GM04503 (cell line): Measurements from ENCODE around the gene VWA8.
A peak's percentile ranks its signal among the peaks of the same experiment; 100 is the strongest.
"Not testable (repeated sequence)": the region's sequence is repeated elsewhere in the genome, so short reads cannot be mapped to it uniquely, and the experiment has no call there.

Source experiments
- DNase-seq: peaks from one replicate; pipeline ENCODE4 v3.0.0-alpha.2; 2012; ENCODE audit warnings: low read depth

Gene VWA8

DNA sequence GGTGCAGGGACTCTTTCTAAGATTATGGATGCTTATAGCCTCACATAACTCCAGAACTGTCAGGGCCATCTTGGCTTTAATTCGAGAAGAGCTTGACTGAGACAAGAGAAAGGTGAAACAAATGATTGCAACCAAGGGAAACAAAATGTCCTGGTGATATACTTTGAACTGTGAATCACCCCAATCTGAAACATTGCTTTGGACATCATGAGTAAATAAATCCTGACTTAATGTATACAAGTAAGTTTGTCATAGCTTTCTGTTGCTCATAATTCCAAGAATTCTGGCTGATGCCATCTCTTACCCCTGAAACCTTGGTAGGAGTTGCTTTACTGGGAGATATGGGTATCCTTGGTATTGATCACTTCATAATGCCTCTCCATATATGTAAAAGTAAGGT is 5.8 kb upstream of the VWA8 start:
- no peak for DNase-seq

DNA sequence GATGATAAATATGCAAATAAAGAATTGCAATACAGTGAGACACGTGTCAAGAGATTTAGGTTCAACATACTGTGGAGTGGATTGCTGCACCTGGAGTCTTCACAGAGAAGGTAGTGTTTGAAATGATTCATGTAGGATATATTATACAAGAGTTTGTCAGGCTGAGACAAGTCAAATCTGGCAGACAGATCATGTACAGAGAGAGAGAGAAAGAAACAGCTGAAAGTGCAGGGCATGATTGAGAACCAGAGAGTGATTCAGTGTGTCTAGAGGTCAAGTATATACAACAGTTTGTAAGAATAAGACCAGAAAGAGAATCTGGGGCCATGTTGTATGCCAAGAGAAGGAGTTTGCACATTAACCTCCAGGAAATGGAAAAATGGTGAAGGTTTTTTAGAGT is 2.1 kb upstream of the VWA8 start:
- no peak for DNase-seq

DNA sequence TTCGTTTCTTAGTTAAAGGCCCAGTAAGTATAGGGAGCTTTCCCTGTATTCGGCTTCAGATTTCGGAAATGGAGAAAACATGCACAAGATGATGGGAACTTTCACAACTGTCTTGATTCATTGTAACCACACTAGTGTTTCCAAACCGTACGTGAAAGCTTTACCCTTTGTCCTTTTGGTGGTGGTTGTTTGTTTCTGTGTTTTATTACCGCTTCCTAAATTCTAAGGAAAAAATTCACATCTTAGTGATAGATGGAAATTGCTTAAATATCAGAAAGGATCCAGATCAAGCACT is 504 bp upstream of the VWA8 start:
- no peak for DNase-seq

DNA sequence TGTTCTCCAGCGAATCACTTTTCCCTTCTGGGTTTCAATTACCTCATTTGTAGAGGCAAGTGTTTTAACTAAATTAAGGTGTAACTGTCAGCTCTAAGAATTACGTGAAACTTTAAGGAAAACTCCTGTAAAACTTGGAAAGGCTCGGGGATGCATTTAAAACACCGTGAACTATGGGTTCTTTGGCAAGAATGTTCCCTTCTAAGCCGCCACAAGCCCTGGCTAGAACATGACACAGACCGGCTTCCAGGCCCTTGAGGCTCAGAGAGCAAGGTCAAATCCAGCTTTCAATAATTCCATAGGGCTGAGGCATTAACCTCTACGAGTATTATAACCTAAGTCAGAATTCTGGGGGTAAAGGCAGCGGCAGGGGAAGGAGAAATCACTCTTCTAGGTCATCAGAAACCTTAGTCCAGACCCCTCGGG is 685 bp downstream of the VWA8 start:
- no peak for DNase-seq

DNA sequence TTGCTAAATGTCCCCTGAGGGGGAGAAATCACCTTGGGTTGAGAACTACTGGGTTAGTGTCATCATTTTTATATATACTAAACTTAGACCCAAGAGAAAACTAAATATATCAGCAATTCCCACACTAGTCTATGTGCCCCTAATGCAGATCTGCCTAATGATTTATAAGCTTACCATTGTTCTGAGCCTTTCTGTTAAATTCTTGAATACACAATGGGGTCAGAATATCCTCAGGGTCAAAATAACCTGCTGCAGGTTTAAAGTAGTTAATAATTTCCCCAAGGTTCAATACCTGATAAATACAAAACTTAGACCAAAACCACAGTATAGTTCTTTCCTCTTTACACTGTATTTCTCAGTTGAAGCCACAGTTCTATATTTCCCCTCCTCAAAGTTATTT is 4.6 kb downstream of the VWA8 start:
- DNase-seq, result no peak

DNA sequence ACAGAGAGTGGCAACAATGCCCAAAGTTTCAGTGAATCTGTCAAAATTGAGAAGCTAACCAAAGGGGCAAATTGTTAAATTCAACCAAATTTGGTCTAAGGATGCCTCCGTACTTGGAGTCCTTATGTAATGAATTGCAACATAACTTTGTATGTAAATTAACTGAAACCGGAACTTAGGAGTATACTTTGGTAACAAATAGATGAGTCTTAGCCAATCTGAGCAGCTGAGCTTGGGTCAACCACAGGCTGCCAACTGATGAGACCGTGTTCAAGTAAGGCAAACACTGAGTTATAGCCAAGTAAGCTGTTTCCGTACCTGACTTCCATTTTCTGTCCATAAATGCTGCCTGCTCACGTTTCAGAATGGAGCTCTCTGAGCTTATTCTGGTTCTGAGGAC is 5.3 kb downstream of the VWA8 start:
- DNase-seq, result no peak

DNA sequence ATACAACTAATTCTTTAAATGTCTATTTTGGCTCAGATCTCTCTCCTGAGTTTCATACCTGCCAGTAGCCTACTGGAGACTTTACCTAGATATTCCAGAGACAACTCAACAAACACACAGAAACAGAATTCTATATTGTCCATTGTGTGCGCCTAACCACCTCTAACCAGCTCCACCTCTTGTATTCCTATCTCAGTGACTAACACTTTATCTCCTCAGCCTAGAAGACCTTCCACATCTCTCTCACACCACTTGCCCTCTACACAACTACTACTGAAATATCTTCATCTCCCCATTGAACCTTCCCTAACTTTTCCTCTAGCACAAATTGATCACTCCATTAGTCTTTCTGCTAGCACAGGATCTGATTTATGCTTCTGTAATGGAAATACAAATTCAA is 6.7 kb downstream of the VWA8 start:
- no peak for DNase-seq

DNA sequence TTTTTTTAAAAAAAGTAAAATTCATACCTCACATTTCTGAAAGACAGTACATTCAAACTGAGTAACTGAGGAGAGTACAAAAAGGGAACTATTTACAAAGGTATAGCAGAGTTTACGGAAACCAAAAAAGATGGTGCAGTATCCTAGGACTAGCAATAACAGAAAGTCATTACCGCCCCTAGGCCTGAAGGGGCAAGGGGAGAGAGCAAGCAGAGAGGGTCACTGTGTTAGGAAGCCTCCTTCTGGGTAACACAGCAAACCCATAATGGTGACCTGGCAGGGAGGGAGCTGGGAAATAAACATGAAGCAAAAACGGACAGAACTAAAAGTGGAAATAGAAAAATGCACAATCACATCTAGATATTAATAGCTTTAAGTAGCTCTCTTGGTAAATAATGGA is 8.2 kb downstream of the VWA8 start:
- DNase-seq, result no peak

DNA sequence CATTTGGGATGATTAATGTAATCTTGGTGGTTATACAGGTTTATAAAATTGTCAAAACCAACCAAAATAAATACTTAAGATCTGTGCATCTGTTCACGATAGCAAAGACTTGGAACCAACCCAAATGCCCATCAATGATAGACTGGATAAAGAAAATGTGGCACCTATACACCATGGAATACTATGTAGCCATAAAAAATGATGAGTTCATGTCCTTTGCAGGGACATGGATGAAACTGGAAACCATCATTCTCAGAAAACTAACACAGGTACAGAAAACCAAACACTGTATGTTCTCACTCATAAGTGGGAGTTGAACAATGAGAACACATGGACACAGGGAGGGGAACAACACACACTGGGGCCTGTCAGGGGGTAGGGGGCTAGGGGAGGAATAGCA is 11.8 kb downstream of the VWA8 start:
- DNase-seq, result not testable (repeated sequence)

DNA sequence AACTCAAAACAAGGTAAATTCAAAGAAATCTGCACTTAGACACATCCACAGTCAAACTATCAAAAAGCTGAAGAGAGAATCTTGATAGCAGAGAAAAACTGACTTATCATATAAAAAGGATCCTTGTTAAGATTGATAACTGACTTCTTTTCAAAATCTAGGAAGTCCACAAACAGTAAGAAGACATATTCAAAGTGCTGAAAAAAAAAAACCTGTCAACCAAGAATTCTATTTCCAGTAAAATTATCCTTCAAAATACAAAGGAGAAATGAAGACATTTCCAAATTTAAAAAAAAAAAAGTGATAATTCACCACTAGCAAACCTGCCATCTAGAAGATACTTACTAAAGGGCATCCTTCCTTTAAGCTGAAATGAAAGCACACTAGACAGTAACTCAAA is 15.0 kb downstream of the VWA8 start:
- DNase-seq, result no peak

DNA sequence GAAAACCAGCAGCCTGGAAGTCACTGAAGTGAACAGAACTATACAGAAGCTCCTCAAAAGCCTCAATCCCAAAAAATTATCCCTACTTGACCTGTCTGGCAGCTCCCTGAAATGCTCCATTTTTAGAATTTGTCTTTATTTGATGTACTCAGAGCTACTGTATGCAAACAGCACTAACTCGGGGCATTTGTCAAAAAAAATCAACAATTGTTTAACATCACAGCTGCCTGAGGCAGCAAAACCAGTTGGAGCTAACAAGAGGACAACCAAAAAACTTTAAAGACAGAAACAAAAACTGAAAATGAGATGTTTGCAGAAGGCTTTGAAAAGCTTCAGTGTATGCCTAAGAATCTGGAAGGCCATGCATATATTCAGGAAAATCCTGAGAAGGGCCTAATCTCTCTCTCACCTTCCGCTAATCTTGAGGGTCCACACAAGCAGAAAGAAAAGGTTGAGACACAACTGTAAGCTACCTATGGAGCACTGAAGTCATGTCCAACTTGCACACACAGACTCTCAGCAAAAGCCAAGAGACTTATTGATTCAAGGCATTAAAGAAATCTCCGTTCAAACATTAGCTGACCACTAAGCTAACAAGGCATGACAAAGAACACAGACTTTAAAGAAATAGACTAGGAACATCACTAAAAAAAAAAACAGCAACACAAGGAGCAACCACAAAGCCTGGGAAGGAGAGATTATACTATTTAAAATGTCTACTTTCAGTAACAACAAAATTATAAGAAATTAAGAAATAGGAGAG is 16.1 kb downstream of the VWA8 start:
- DNase-seq, result no peak

DNA sequence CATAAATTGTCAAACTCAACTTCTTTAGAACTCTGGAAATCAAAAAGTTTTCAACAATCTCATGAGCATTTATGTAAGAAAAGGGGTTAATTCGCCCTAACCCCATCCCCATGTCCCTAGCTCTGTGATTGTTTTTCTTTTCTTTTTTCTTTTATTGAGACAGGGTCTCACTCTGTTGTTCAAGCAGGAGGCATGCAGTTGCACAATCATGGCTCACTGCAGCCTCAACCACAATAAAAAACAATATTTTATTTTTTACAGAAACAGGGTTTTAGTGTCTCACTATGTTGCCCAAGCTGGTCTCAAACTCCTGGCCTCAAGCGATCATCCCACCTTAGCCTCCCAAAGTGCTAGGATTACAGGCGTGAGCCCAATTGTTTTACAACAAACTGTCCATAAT is 16.7 kb downstream of the VWA8 start:
- DNase-seq, result no peak

DNA sequence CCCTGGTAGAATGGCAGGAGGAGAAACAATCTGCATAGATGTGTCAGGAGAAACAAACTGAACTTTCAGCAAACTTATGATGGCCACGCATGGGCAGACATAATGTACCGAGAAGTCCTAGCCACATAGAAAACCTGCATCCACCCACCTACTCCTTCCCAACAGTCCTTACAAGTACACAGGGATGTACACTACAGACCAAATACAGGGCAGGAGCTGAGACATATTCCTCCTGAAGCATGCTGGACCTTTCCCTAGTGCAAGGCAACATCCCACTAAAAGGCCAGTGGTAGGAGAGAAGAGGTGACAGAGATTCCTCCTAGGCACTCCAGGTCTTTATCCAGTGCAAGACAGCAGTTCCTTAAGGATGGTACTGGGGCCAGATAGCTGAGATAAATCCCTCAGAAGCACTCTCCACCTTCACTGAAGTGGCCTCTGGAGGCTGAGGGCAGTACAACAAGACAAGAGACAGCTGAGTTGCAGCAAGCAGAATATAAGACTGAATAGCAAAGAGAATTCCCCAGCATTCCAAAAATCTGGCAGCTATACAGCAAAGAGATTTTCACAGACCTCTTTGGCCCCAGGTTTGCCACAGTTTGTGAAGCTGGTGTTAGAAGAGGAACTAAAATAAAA is 18.3 kb downstream of the VWA8 start:
- DNase-seq, result no peak

DNA sequence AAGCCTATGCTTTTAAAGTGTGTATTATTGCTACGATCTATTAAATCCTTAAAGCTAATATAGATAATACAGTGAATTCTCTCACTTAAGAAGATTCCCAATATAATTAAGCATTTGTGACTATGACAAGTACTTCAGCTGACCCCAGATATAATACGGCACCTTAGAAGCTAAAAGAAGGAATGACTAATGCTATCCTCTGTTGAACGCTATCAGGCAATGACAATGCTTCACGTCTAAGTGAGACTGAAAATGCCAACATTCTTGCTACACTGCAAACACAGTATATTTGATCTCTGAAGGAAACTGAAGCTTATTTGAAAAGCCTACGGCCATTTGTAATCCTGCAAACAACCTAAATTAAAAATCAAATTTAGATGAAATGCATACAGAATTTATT is 19.7 kb downstream of the VWA8 start:
- DNase-seq, result no peak

DNA sequence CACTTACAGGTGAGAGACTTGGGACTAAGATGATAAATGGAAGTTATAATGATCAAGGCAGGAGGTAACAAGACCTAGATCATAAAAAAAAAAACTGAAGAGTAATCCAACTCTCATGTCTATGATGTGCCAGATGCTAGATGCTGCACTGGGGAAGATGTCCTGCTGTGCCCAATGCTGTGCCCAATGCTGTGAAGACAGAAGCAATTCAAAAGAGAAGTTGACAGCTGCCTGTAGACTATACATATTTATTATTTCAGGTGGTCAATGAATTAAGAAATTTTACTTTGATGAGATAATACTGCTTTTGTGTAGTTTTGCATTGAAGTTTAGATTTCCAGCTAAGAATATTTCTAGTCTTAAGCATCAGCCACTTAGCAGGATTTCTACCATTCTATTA is 21.5 kb downstream of the VWA8 start:
- no peak for DNase-seq

DNA sequence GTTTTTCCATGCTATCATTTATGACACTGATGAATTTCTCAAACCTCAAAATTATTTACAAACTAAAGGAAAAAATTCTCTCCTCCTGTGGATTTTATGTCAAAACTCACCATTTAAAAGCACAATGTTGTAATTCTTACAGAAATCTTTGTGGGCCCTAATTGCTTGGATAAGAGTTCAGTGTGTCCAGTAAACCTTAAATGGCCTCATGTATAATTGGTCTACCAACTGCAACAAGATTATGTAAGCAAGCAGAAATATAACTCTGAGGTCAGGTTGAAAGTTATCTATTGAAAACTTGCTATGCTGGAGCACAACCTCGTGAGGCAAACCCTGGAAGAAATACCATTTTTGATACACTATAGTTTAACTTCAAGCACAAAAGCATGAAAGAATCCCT is 22.0 kb downstream of the VWA8 start:
- no peak for DNase-seq

DNA sequence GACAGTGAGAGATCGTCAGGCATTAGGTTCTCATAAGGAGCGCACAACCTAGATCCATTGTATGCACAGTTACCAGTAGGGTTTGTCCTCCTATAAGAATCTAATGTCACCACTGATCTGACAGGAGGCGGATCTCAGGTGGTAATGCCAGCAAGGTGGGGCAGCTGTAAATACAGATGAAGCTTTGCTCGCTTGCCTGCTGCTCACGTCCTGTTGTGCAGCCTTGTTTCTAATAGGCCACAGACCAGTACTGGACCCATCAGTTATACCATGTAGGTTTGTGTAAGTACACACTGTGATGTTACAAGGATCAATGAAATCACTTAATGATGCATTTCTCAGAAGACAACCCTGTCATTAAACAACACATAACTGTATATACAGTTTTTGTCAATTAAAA is 23.5 kb downstream of the VWA8 start:
- no peak for DNase-seq

DNA sequence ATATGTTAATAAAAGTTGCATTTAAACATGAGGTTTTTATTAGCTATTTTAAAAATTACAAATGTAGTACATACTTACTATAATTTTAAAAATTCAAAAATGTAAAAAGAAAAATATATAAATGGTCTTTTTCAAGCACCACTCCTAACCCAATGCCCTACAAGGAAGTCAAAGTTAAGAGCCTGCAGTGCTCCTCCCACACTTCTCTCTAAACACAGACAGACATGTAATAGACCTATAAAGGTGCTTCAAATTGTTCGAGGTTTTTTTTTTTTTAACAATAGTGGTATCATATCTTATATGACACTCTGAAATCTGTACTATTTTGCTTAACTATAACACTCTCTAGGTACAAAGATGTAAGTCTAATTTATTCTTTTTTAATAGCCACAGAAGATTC is 25.4 kb downstream of the VWA8 start:
- no peak for DNase-seq

DNA sequence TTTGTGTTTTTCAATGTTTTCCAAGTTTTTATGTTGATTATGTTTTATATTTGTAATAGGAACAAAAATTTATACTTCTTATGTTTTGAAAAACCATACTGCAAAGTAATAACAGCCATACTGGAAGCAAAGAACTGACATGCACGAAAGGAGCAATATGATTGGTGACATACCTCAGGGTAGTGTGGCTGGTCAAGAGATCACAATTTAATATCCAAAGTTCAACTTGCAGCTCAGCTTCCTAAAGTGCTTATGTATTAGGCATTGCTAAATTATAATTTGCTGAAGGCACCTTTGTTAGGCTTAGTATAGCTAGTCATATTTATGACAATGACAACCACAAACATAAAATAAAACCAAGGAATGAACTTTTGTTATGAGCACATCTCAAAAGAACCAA is 25.9 kb downstream of the VWA8 start:
- DNase-seq, result no peak

DNA sequence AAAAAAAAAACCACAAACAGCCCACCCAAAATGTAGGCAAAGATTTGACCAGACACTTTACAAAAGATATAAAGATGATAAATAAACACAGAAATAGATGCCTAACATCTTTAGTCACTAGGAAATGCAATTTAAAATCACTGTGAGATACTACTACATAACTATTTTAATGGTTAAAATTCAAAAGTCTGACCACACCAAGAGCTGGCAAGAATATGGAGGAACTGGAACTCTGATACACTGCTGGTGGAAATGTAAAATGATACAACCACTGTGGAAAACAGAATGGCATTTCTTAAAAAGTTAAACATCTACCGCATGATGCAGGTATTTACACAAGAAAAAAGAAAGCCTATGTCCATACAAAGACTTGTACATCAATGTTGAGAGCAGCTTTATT is 26.8 kb downstream of the VWA8 start:
- no peak for DNase-seq

DNA sequence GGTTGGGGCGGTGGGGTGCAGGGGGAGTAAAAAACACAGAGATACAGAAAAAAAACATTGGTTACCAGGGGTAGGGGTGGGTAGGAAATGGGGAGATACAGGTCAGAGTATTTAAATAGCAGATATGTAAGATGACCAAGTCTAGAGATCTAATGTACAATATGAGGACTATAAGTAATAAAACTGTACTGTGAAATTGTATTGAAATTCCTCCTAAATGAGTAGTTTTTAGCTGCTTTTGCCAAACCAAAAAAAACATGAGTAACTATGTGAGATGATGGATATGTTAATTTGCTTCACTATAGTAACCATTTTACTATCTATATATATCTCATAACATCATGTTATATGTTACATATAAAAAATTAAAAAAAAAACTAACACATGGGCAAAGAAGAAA is 29.6 kb downstream of the VWA8 start:
- peak; percentile 32 for DNase-seq

DNA sequence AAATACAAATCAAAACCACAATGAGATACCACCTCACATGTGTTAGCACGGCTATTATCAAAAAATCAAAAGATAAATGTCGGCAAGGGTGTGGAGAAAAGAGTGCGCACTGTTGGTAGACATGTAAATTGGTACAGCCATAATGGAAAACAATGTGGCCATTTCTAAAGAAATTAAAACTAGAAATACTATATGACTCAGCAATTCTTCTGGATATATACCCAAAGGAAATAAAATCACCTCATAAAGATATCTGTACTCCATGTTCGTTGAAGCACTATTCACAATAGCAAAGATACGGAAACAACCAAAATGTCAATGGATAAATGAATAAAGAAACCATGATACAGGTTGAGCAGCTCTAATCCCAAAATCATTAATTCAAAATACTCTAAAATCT is 30.8 kb downstream of the VWA8 start:
- DNase-seq, result no peak

DNA sequence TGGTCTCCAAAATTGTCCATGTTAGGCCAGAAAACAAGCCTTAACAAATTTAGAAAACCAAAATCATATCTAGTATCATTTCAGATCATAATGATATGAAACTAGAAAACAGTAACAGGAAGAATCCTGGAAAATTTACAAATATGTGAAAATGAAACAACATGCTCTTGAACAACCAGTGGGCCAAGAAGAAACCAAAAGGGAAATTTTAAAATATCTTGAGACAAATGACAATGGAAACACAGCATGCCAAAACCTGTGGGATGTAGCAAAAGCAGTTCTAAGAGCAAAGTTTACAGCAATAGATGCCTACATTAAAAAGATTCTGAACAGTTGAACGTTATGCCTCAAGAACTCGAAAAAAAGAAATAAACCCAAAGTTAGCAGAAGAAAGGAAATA is 32.6 kb downstream of the VWA8 start:
- DNase-seq, result no peak

DNA sequence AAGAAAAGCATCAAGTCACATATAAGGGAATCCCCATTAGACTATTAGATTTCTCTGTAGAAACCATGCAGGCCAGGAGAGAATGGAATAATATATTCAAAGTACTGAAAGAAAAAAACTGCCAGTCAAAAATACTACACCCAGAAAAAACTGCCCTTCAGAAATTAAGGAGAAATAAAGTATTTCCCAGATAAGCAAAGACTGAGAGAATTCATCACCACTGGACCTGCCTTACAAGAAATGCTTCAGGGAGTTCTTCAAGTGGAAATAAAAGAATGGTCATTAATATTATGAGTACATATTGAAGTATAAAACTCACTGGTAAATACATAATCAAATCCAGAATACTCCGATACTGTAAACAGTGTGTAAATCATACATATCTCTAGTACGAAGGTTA is 35.9 kb downstream of the VWA8 start:
- no peak for DNase-seq
